ENCODE results near the gene SPECC1.

Gene SPECC1

GRCh38 chr17:20307326-20307910 lies 298.3 kb downstream of the SPECC1 start:
- H3K36me3 Mint-ChIP-seq (ENCODE audit: low read depth), result peaks cover 56% of the 10 kb centered on the region
- H3K27me3 Mint-ChIP-seq (ENCODE audit: low read depth), result no peaks in the 10 kb centered on the region
- no peak for TF ChIP-seq CTCF (IDR thresholded peaks at IDR 0.05; ENCODE audit: unreplicated experiment in 3 of 3)
- H3K9me3 Mint-ChIP-seq, result peaks cover 35% of the 10 kb centered on the region
- H3K4me3 Mint-ChIP-seq, result no peak overlapping the region
- peaks cover 4% of the 10 kb centered on the region for H3K4me1 Mint-ChIP-seq
- no peak overlapping the region for H3K27ac Mint-ChIP-seq

DNA sequence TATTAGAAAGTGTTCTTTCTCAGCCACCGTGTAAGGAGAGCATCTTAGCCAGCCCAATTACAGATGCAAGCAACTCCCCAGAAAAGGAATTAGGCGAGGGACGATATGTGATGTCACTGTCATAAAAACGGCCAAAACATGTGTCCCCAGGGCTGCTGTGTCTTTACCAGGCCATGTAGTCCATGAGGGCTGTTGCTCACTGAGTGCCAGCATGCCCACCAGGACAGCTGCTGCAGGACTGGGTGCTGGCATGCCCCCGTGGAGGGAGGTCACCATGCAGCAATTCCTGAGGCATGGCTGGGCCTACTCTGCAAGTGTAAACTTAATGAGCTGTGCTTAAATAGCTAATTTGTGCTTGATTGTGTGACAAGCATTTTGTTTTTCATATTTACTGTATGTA lies 301.3 kb downstream of the SPECC1 start:
- TF ChIP-seq CTCF (IDR thresholded peaks at IDR 0.05; ENCODE audit: unreplicated experiment in 3 of 3), result no peak
- no peak overlapping the region for H3K4me3 Mint-ChIP-seq
- peaks cover 41% of the 10 kb centered on the region for H3K36me3 Mint-ChIP-seq (ENCODE audit: low read depth)
- H3K9me3 Mint-ChIP-seq, result peaks cover 22% of the 10 kb centered on the region
- H3K4me1 Mint-ChIP-seq, result no peaks in the 10 kb centered on the region
- no peak overlapping the region for H3K27ac Mint-ChIP-seq
- no peaks in the 10 kb centered on the region for H3K27me3 Mint-ChIP-seq (ENCODE audit: low read depth)

GRCh38 chr17:20313306-20313705 lies 304.1 kb downstream of the SPECC1 start:
- Mint-ChIP-seq H3K27ac (peak overlapping the region in 1 of 3 experiments; percentile 26), H3K9me3 (peaks cover 4% of the 10 kb centered on the region), H3K36me3 (ENCODE audit: low read depth) (peaks cover 19% of the 10 kb centered on the region), H3K27me3 (ENCODE audit: low read depth) (no peaks in the 10 kb centered on the region), H3K4me3 (no peak overlapping the region), H3K4me1 (peaks cover 10% of the 10 kb centered on the region)
- no peak for TF ChIP-seq CTCF (IDR thresholded peaks at IDR 0.05; ENCODE audit: unreplicated experiment in 3 of 3)

GRCh38 chr17:20313891-20314290 lies 304.7 kb downstream of the SPECC1 start:
- Mint-ChIP-seq H3K9me3 (no peaks in the 10 kb centered on the region), H3K4me1 (peaks cover 14% of the 10 kb centered on the region)

DNA sequence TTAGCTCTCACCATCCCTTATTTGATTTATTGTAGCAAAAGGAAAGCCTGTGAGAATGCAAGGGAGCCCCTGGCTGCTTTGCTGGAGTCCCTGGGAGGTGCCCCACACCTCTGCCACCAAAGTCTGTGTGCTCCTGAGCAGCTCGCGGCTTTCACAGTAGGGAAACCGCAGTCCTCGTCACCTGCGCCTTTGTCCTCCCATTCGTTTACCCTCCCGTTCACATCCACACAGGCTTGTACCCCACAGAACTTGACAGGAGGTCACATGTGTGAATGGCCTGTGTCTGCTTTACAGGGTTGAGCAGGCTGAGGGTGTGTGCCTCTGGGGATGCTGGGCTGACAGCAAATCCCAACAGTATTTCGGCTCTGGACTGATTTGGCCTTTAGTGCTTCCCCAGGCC lies 305.7 kb downstream of the SPECC1 start:
- H3K27me3 Mint-ChIP-seq (ENCODE audit: low read depth), result no peaks in the 10 kb centered on the region
- H3K4me1 Mint-ChIP-seq, result peaks cover 14% of the 10 kb centered on the region
- TF ChIP-seq CTCF (IDR thresholded peaks at IDR 0.05; ENCODE audit: unreplicated experiment in 3 of 3), result no peak
- H3K27ac Mint-ChIP-seq, result no peak overlapping the region
- peaks cover 6% of the 10 kb centered on the region for H3K36me3 Mint-ChIP-seq (ENCODE audit: low read depth)
- H3K9me3 Mint-ChIP-seq, result no peaks in the 10 kb centered on the region
- no peak overlapping the region for H3K4me3 Mint-ChIP-seq

More at GRCh38 chr17:20313891-20314290, 304.7 kb downstream of the SPECC1 start:
- Mint-ChIP-seq H3K27ac (no peak overlapping the region), H3K27me3 (ENCODE audit: low read depth) (no peaks in the 10 kb centered on the region), H3K36me3 (ENCODE audit: low read depth) (peaks cover 13% of the 10 kb centered on the region), H3K4me3 (no peak overlapping the region)
- TF ChIP-seq CTCF (IDR thresholded peaks at IDR 0.05; ENCODE audit: unreplicated experiment in 3 of 3), result no peak

DNA sequence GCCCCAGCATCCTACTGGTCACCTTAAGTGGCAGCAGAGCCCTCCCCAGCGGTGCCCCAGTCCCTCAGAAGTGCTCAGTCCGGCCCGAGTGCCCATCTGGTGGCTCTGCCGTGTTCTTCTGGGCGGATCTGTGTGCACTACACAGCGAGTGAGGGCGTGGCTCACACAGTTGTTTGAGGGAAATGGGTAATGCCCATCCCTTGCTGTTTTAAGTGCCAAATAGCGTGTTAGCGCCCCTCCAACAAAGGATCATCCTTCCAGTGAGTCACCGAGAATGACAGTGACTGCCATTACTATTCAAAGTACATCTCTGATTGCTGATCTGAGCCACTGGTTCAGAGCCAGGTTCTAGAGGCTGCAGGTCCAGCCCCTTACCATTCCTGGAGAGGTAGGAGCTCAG lies 306.2 kb downstream of the SPECC1 start:
- Mint-ChIP-seq H3K27ac (no peak overlapping the region), H3K27me3 (ENCODE audit: low read depth) (peaks cover 3% of the 10 kb centered on the region), H3K36me3 (ENCODE audit: low read depth) (peaks cover 2% of the 10 kb centered on the region), H3K4me3 (no peak overlapping the region), H3K9me3 (no peaks in the 10 kb centered on the region), H3K4me1 (peaks cover 14% of the 10 kb centered on the region)
- no peak for TF ChIP-seq CTCF (IDR thresholded peaks at IDR 0.05; ENCODE audit: unreplicated experiment in 3 of 3)
